Common myeloid progenitor, CD34-positive (primary cell): ENCODE measurements around the gene TRIM41.
"Not testable (repeated sequence)": the region's sequence is repeated elsewhere in the genome, so short reads cannot be mapped to it uniquely, and the experiment has no call there.

Experiments
- CTCF ChIA-PET: fragments of 350-600 bp; sonication (Branson Sonifier 250); formaldehyde crosslinking; loops from one replicate; lab custom pipeline; 2021; ENCODE audit warnings: antibody characterized with exemption; lab: Charles Lee
- POLR2A ChIA-PET: fragments of 350-600 bp; sonication (Branson Sonifier 250); formaldehyde crosslinking; loops from one replicate; lab custom pipeline; 2021; ENCODE audit warnings: antibody characterized with exemption; lab: Charles Lee
- DNase-seq, 3 donors: peaks; one replicate each; pipeline versions ENCODE4 v3.0.0 to v3.0.0-alpha.2; 2013
- H3K27ac ChIP-seq, 2 experiments: 1 replicate in 1 of 2; 2 replicates in 1 of 2; pipeline ENCODE4 v1.7.0; 2013; ENCODE audit warnings: inconsistent platforms in 2 of 2, low read length in 2 of 2, mild to moderate bottlenecking in 2 of 2, low read depth in 1 of 2, moderate library complexity in 1 of 2; ENCODE audit not compliant: severe bottlenecking in 2 of 2, insufficient read depth in 1 of 2, poor library complexity in 1 of 2
- H3K27me3 ChIP-seq, 5 experiments: replicated peaks in 2 of 5; 1 replicate in 3 of 5; 2 replicates in 2 of 5; pipeline versions ENCODE4 v1.6.1 to v1.7.0; 2013; ENCODE audit warnings: low read length in 4 of 5, mild to moderate bottlenecking in 2 of 5, moderate library complexity in 2 of 5, inconsistent platforms in 1 of 5; ENCODE audit not compliant: insufficient read depth in 5 of 5, control insufficient read depth in 4 of 5
- H3K36me3 ChIP-seq, 4 experiments: 1 replicate in 2 of 4; 2 replicates in 2 of 4; pipeline versions ENCODE4 v1.6.1 to v1.7.0; 2013; ENCODE audit warnings: low read length in 3 of 4, control low read depth in 1 of 4, mild to moderate bottlenecking in 1 of 4; ENCODE audit not compliant: control insufficient read depth in 4 of 4, insufficient read depth in 4 of 4
- H3K4me1 ChIP-seq, 4 experiments: 1 replicate in 3 of 4; 2 replicates in 1 of 4; pipeline versions ENCODE4 v1.6.1 to v1.7.1; 2013; ENCODE audit warnings: low read length in 3 of 4, mild to moderate bottlenecking in 3 of 4, control low read depth in 1 of 4, inconsistent platforms in 1 of 4, moderate library complexity in 1 of 4; ENCODE audit not compliant: control insufficient read depth in 4 of 4, insufficient read depth in 4 of 4; ENCODE audit errors: control extremely low read depth in 1 of 4
- H3K4me3 ChIP-seq, 7 experiments: 1 replicate in 4 of 7; 2 replicates in 3 of 7; pipeline versions ENCODE4 v1.5.1 to v1.7.0; 2013; ENCODE audit warnings: mild to moderate bottlenecking in 7 of 7, low read length in 6 of 7, moderate library complexity in 6 of 7, inconsistent platforms in 2 of 7, low read depth in 2 of 7, control low read depth in 1 of 7; ENCODE audit not compliant: insufficient read depth in 4 of 7, control insufficient read depth in 1 of 7; ENCODE audit errors: extremely low read depth in 1 of 7
- H3K9me3 ChIP-seq, 5 experiments: 1 replicate in 4 of 5; 2 replicates in 1 of 5; pipeline versions ENCODE4 v1.6.1 to v1.7.1; 2013; ENCODE audit warnings: low read length in 4 of 5, mild to moderate bottlenecking in 2 of 5, inconsistent platforms in 1 of 5, low read depth in 1 of 5, moderate library complexity in 1 of 5; ENCODE audit not compliant: control insufficient read depth in 4 of 5, insufficient read depth in 2 of 5; ENCODE audit errors: control extremely low read depth in 1 of 5
- WGBS: methylation state at CpG from one replicate; pipeline ENCODE4 v1.1.5; 2013; ENCODE audit not compliant: insufficient coverage; 5-methylcytosine and 5-hydroxymethylcytosine counted together

The TRIM41 gene

GRCh38 chr5:181260720-181261319, 37.7 kb downstream of the TRIM41 start, which contains the start of gene TRIM52:
TSS of gene TRIM52 (minus strand) at chr5:181261143. CDS start at chr5:181260813, 330 bp downstream.
- 0% methylated on average over 36 of the region's 43 CpGs for WGBS
- POLR2A ChIA-PET, result interaction anchor here (0.6 to 2.5 kb wide), 8 partner anchors 8 to 72 kb away, joined by 3 to 13 read pairs (median 4); partner anchors contain the start of genes RACK1 and TRIM41
- CTCF ChIA-PET, result interaction anchor here (0.7 to 3.6 kb wide), 7 partner anchors 9 to 95 kb away, joined by 3 to 23 read pairs (median 11); no protein-coding TSS in a partner anchor
- Histone ChIP-seq H3K4me3 (peak within 1 kb of the TSS; percentile 84 to 97 (median 94)), H3K27me3 (no peaks in the 10 kb centered on the region), H3K4me1 (peaks cover 17 to 32% (median 30%) of the 10 kb centered on the region in 4 experiments), H3K9me3 (no peaks in the 10 kb centered on the region), H3K27ac (peak within 1 kb of the TSS; percentile 96 to 98), H3K36me3 (peaks cover 5 to 19% (median 14%) of the 10 kb centered on the region in 4 experiments)
- DNase-seq, result peak; percentile 95 to 98 (median 97)

- Histone ChIP-seq H3K4me1 (peaks cover 17 to 32% (median 30%) of the 10 kb centered on the region in 4 experiments), H3K27me3 (no peaks in the 10 kb centered on the region), H3K27ac (peak overlapping the region; percentile 96 to 98), H3K4me3 (peak overlapping the region; percentile 84 to 97 (median 94)), H3K9me3 (no peaks in the 10 kb centered on the region), H3K36me3 (peaks cover 5 to 14% (median 11%) of the 10 kb centered on the region in 4 experiments)
- POLR2A ChIA-PET, result interaction anchor here (0.7 to 2.5 kb wide), 8 partner anchors 12 to 73 kb away, joined by 3 to 13 read pairs (median 4); partner anchors contain the start of genes RACK1 and TRIM41
- DNase-seq, result peak; percentile 87 to 93 (median 89)
- CTCF ChIA-PET, result interaction anchor here (0.7 to 3.6 kb wide), 8 partner anchors 8 to 96 kb away, joined by 3 to 23 read pairs (median 8); no protein-coding TSS in a partner anchor
- 0% methylated on average over 46 of the region's 59 CpGs for WGBS
Observed at GRCh38 chr5:181261320-181262049, 38.4 kb downstream of the TRIM41 start.

- ChIA-PET POLR2A (no interaction called here), CTCF (no interaction called here)
- 83% methylated on average over 4 of the region's 5 CpGs for WGBS
- DNase-seq, result no peak
- Histone ChIP-seq H3K4me1 (peaks cover 16 to 26% (median 24%) of the 10 kb centered on the region in 4 experiments), H3K36me3 (peaks cover 5 to 12% (median 7%) of the 10 kb centered on the region in 4 experiments), H3K9me3 (no peaks in the 10 kb centered on the region), H3K4me3 (no peak overlapping the region), H3K27ac (no peak overlapping the region), H3K27me3 (no peaks in the 10 kb centered on the region)
Observed at GRCh38 chr5:181263633-181264032, 40.6 kb downstream of the TRIM41 start.

GRCh38 chr5:181265092-181265671, 42.1 kb downstream of the TRIM41 start:
- H3K27me3 ChIP-seq, result no peaks in the 10 kb centered on the region
- H3K9me3 ChIP-seq, result no peaks in the 10 kb centered on the region
- DNase-seq, result no peak
- peaks cover 5 to 12% (median 7%) of the 10 kb centered on the region in 4 experiments for H3K36me3 ChIP-seq
- H3K4me1 ChIP-seq, result peaks cover under 1 to 11% (median 9%) of the 10 kb centered on the region in 4 experiments
- no peak overlapping the region for H3K27ac ChIP-seq
- POLR2A ChIA-PET, result no interaction called here
- WGBS, result 93% methylated on average over 8 of the region's 18 CpGs
- CTCF ChIA-PET, result interaction anchor here (1.6 kb wide), 1 partner anchor 81 kb away, joined by 3 read pairs; no protein-coding TSS in a partner anchor
- no peak overlapping the region for H3K4me3 ChIP-seq

- DNase-seq, H3K27ac ChIP-seq, POLR2A ChIA-PET, H3K4me1 ChIP-seq, CTCF ChIA-PET, H3K4me3 ChIP-seq, H3K9me3 ChIP-seq, H3K27me3 ChIP-seq: not testable (repeated sequence)
- WGBS, result 91% methylated on average over 3 of the region's 8 CpGs
- peaks cover 5 to 12% (median 7%) of the 10 kb centered on the region in 4 experiments for H3K36me3 ChIP-seq
Observed at GRCh38 chr5:181267291-181267904, 44.3 kb downstream of the TRIM41 start.

- POLR2A ChIA-PET, H3K4me1 ChIP-seq, H3K27me3 ChIP-seq, H3K27ac ChIP-seq, H3K9me3 ChIP-seq, DNase-seq, H3K36me3 ChIP-seq, H3K4me3 ChIP-seq, CTCF ChIA-PET: not testable (repeated sequence)
- 98% methylated on average over 10 of the region's 12 CpGs for WGBS
Observed at GRCh38 chr5:181267907-181268306, 44.8 kb downstream of the TRIM41 start.
